Erythroblast (primary cell): ENCODE data around the gene PAX2.

ENCODE experiments used
- DNase-seq, 2 experiments: peaks; one replicate each; lab custom pipeline; 2025; lab: John Stamatoyannopoulos, UW
- GATA1 ChIP-seq: IDR thresholded peaks from 2 replicates; pipeline ENCODE4 v1.6.1; 2011; ENCODE audit warnings: low read depth, mild to moderate bottlenecking, control low read depth, low read length, moderate library complexity
- POLR2A ChIP-seq: IDR thresholded peaks from 2 replicates; pipeline ENCODE4 v1.6.1; 2011; ENCODE audit warnings: mild to moderate bottlenecking, low read length

Gene PAX2

DNA sequence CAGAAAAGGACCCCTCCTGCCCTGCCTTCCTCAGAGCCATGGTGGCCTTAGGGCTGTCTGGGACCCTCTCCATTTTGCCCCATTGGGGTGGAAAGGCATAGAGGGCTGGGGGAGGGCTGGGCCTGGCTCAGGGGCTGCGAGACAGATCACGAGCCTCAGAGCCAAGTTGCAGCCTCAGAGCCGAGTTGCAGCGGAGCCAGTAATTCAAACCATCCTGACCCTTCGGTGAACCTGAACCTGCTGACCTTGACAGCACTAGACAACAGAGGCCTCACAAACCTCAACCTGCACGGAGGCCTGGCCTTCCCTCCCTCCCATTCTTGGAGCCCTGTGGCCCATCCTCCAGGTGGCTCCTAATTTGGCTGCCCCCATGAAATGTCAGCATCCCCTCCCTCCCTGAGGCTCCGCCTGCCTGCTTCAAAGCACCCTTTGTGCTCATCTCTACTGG lies 45.4 kb downstream of the PAX2 start:
- DNase-seq = no peak
- TF ChIP-seq GATA1 (no peak), POLR2A (no peak)

DNA sequence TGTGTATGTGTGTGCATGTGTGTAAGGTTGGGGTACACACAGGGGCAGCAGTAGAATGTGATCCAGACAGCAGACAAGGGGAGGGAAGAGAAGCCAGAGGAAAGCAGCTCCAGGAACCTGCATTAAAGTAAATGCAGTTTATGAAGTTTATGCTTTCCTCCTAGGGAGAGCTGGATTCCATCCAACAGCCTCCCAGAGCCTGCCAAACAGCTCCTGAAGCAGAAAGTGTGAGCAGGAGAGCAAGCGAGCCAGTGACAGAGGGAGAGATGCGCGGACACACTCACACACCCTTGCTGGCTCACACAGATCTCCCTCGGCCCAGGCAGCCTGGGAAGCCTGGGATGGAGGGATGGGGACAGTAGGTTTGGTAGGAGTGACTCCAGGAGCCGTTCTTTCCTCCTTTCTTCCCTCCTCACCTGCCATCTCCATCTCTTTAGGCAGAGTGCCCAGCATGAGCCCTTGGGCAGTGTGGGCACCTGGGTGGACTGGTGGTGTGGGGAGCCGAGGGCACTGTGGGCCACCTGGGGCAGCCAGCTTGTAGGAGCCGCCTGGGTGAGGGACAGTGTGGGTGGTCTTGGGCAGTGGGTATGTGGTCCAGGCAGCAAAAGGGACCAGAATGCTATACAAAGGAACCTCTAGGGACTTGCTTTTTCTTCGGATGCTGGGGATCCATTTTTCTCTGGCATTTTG lies 46.1 kb downstream of the PAX2 start:
- TF ChIP-seq POLR2A = no peak
- no peak for TF ChIP-seq GATA1
- DNase-seq = no peak

DNA sequence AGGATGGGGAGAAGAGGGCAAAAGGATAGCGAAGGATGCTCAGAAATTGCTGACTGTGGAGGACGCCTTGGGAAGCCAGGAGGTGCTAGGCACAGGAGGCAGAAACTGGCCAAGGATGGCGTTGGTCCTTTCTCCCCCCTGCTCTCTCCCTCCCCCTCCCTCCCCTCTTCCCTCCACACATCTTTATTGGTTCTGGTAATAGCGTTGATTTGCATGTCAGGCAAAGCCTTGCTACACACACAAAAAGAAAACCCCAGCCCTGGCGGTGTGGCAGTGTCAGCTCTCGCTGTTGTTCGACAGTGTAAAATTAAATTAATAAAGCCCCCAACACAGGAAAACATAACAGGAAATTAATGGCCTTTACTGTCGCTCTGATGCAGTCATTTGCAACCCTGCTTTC lies 47.2 kb downstream of the PAX2 start:
- DNase-seq = no peak
- TF ChIP-seq GATA1 (no peak), POLR2A (no peak)

DNA sequence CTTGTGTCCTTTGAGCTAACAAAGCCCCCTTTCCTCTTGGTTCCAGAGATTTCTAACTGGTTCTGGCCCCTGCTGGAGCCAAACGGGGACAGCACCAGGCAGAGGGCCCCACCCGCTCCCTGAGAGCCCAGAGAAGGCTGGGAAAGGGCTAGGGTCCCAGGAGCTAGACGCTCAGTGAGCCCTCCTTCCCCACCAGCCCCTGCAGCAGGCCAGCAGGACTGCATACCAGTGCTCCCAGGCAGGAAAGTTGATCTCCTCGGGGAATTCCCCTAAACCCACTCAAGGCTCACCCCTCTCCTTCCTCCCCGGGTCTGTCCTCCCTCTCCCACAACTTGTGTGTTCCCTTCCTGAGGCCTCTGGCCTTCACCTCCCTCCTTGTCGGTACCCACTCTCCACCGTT lies 47.7 kb downstream of the PAX2 start:
- DNase-seq = no peak
- TF ChIP-seq POLR2A (no peak), GATA1 (no peak)

DNA sequence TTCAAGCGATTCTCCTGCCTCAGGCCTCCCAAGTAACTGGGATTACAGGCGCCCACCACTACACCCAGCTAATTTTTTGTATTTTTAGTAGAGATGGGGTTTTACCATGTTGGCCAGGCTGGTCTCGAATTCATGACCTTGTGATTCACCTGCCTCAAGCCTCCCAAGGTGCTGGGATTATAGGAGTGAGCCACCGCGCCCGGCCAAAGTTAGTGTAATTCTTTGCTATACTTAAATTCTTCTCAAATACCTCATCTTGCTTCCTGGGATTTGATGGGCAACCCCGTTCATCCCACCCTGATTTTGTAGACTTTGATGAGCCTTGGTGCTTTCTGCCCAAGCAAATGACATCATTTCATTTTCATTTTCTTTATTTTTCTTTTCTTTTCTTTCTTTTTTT lies 54.5 kb downstream of the PAX2 start:
- no peak for DNase-seq
- TF ChIP-seq GATA1 = no peak
- no peak for TF ChIP-seq POLR2A

DNA sequence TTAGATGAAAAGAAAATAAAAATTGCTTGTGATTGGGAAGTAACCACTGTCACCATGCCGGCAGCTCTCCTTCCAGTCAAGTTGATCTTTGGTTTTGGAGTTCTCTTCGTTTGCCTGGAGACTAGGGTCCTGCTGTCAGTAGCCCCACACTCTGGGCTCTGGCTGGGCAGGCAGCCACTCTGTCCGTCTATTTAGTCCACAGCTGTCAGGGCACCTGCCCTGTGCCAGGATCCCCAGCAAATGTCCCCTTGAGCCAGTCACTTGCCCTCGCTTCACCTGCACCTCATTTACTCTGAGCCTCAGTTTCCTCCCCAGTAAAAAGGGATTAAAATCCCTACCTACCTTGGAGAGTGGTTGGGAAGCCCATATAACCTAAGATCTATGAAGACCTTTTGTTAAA lies 55.5 kb downstream of the PAX2 start:
- DNase-seq = no peak
- no peak for TF ChIP-seq GATA1
- TF ChIP-seq POLR2A = no peak

DNA sequence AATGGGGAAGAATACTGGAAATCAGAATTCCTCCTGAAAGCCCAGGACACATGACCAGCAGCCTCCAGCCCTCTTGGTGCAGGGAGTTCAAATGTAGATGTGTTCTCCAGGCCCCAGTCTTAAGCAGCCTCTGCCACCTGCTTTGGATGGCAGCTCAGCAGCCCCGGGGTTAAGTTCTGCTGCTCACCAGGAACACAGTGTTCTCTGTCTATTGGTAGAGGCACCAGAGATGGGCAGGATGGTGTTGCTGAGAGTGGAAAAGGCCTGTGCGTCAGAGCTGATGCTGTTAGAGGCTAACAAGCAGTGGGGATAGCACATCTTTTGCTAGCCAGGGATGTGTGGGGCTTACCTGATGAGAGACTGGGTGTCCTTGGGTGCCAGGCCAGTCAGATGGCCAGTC lies 56.8 kb downstream of the PAX2 start:
- DNase-seq = no peak
- TF ChIP-seq POLR2A = no peak
- no peak for TF ChIP-seq GATA1

DNA sequence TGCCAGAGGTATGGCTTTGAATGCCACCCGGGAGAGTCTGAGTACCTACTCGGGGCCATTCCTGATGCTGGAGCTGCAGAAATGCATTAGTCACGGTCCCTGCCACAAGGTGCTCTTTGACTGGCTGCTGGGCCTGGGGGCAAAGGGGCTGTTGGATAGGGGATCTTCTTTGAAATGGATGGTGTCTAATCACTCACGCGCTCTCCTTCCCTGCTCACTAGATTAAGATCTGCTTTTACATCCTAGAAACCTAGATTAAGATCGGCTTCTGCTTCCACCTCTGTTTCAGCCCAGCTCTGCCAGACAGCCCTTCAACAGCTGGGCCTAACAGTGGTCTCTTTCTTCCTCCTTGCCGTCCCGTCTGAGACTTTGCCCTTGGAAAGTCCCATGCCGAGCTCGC lies 57.2 kb downstream of the PAX2 start:
- no peak for TF ChIP-seq POLR2A
- TF ChIP-seq GATA1 = no peak
- no peak for DNase-seq

DNA sequence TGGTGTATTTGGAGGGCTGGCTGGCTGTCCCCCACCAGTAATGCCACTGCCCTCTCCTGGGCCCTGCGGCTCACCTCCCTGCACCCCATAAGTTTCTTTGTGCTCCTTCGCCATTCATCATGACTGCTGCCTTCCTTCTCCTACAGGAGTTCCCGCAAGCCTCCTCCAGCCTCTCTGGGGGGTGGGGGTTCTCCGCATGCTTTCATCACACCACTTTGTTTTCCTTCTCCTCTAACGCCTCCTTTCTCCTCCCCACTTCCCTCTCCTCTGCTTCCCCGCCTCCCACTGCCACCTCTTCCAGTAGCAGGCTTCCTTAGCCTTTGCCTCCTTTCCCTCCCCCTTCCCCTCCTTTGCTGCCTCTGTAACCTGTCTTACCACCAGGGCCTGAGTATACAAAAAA lies 58.1 kb downstream of the PAX2 start:
- DNase-seq = no peak
- TF ChIP-seq POLR2A = no peak
- TF ChIP-seq GATA1 = no peak

DNA sequence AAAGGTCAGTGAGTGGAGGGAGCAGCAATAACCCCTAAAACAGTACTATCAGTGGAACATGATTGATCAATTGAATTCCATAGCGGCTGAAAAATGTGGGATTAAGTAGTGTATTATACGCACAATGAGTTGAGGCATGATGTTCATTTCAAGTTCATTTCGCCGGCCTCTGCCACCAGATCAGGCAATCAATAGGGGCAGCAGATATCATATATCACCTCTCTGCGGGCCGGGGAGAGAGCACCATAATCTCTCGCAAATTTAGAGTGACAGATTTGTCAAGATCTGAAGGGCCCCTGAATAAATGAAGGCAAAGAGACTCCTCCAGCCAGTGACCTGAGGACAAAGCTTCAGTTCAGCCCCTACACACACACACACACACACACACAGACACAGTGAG lies 58.5 kb downstream of the PAX2 start:
- DNase-seq = no peak
- TF ChIP-seq POLR2A = no peak
- no peak for TF ChIP-seq GATA1

DNA sequence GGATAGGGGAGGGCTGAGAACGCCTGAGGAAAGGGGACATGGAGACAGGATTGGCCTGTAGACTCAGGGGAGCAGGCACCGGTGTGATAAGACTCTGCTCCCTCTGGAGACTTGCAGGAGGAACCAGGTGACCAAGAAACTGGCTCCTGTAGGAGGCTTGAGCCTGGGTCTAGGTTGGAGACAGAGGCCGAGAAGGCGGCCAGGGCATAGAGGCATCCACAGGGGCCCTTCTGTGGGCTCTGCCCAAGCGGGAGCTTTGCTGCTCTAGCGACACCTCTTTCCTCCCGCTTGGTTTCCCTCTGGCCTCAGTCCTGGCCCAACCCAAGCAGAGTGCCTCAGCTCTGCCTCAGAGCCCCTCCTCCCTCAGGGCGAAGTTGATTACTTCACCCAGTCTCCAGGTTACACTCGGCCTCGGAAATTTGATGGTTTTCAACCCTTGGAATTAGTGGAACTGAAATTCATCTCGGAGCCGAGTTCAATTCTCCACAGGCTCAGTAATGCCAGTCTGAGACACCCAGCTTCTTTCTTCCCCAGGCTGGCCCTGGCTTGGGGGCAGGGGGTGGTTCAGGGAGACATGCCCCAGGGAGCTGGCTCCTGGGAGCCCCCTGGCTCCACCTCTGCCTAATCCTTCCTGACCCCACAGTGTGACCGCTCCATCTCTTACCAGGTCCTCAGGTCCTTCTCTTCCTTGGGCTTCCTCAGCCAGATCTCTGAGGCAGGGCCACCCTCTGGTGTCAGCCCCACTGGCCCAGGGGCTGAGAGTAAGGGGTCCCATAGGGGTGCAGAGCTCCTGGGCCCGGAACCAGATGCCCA lies 60.4 kb downstream of the PAX2 start:
- DNase-seq = no peak
- TF ChIP-seq GATA1 = no peak

DNA sequence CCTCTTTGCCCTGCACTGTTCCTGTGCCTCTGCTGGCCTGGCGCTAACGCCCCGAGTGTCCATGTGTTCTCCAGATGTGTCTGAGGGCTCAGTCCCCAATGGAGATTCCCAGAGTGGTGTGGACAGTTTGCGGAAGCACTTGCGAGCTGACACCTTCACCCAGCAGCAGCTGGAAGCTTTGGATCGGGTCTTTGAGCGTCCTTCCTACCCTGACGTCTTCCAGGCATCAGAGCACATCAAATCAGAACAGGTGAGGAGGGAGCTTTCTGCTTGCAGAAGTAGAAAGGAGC lies 60.9 kb downstream of the PAX2 start:
- no peak for DNase-seq
- TF ChIP-seq POLR2A (no peak), GATA1 (no peak)

DNA sequence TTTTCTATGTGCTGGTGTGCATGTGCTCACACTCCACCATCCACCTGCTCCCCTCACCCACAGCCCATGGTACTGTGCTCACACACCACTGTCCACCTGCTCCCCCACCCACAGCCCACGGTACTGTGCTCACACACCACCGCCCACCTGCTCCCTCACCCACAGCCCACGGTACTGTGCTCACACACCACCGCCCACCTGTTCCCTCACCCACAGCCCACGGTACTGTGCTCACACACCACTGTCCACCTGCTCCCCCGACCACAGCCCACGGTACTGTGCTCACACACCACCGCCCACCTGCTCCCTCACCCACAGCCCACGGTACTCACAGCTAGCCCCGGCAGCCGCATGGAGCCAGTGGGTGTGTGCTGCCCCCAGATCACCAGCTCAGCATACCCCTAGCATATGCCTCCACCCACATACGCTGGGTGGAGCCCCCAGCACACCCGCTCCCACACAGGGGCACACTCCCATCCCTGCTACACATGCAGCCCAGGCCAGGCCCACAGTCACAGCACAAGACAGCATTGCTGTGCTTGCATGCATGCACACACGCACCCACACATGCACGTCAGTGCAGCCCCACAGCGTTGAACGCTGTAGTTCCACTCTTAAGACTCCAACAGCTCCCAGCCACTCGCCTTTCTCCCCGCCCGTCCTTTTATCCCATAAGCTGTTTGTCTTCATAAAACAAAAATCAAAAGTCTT lies 62.0 kb downstream of the PAX2 start:
- DNase-seq = no peak
- no peak for TF ChIP-seq GATA1
- TF ChIP-seq POLR2A = no peak

DNA sequence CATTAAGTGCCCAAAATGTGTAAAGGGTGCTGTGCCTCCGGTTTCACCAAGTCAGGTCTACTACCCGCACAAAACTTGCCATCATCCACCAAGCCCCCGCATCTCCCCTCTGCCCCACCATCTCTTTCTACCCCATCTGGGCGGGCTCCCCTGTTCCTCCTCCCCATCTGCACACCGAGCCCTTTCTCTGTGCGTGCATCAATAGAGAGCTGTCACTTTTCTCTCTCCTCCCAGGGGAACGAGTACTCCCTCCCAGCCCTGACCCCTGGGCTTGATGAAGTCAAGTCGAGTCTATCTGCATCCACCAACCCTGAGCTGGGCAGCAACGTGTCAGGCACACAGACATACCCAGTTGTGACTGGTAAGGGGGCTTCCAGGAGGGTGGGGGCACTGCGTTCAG lies 63.5 kb downstream of the PAX2 start:
- TF ChIP-seq POLR2A (no peak), GATA1 (no peak)
- DNase-seq = no peak
